Panc1 (cell line): ENCODE results near the gene OMP. TPM values are rescaled to one million over a fixed set of nuclear protein-coding genes. Genes with fewer than 3 reads are reported as not detected.

Experiments used
- ATAC-seq: fragments of 200-7000 bp; cut with Tn5 transposase; 2 replicates; pipeline ENCODE4 v1.9.1; 2020; ENCODE audit warnings: mild to moderate bottlenecking, moderate library complexity
- BruUV-seq: library from RNA; stranded (reverse); fragments of 400-500 nt; replicated peaks from 2 replicates; lab custom pipeline; 2021; lab: Mats Ljungman, UMichigan
- CTCF ChIA-PET: fragments of 300-600 bp; sonication (Branson Sonifier 250); formaldehyde crosslinking; loops from one replicate; lab custom pipeline; 2022; ENCODE audit warnings: antibody characterized with exemption; lab: Charles Lee
- POLR2A ChIA-PET: fragments of 300-600 bp; sonication (Branson Sonifier 250); formaldehyde crosslinking; loops from one replicate; lab custom pipeline; 2022; ENCODE audit warnings: antibody characterized with exemption; lab: Charles Lee
- DNase-seq: peaks from one replicate; pipeline ENCODE4 v3.0.0-alpha.2; 2010; ENCODE audit warnings: low read depth, low spot score
- H3K27ac ChIP-seq: 2 replicates; pipeline ENCODE4 v1.5.1; 2011; ENCODE audit warnings: mild to moderate bottlenecking, low read length, inconsistent platforms
- H3K27me3 ChIP-seq: fragments of 200-500 bp; sonication (Bioruptor generic); 2 replicates; pipeline ENCODE4 v1.6.0; 2014; ENCODE audit warnings: low read length, inconsistent platforms; ENCODE audit not compliant: control insufficient read depth, insufficient read depth
- H3K36me3 ChIP-seq: fragments of 200-500 bp; sonication (Bioruptor generic); 2 replicates; pipeline ENCODE4 v1.5.1; 2014; ENCODE audit warnings: inconsistent platforms, mild to moderate bottlenecking, low read length, moderate library complexity; ENCODE audit not compliant: control insufficient read depth, insufficient read depth
- H3K4me1 ChIP-seq: 2 replicates; pipeline ENCODE4 v1.5.1; 2011; ENCODE audit warnings: inconsistent platforms, mild to moderate bottlenecking, low read length, moderate library complexity; ENCODE audit not compliant: control insufficient read depth, insufficient read depth
- H3K4me3 ChIP-seq, 2 experiments: 2 replicates each; pipeline ENCODE4 v1.5.1; 2011 to 2012; ENCODE audit warnings: low read depth in 2 of 2, low read length in 2 of 2, mild to moderate bottlenecking in 2 of 2, inconsistent platforms in 1 of 2, moderate library complexity in 1 of 2
- H3K9me3 ChIP-seq: fragments of 200-500 bp; sonication (Bioruptor generic); 2 replicates; pipeline ENCODE4 v1.5.1; 2014; ENCODE audit warnings: low read depth, mild to moderate bottlenecking, inconsistent platforms, low read length, moderate library complexity; ENCODE audit not compliant: control insufficient read depth, insufficient read depth
- CTCF ChIP-seq: fragments of 450-650 bp; IDR thresholded peaks from 2 replicates; pipeline ENCODE4 v1.5.1; 2017; ENCODE audit warnings: mild to moderate bottlenecking
- POLR2AphosphoS5 ChIP-seq: IDR thresholded peaks from 2 replicates; pipeline ENCODE4 v1.6.1; 2012; ENCODE audit warnings: mild to moderate bottlenecking, low read depth, low read length, moderate library complexity
- REST ChIP-seq, 2 experiments: IDR thresholded peaks; 2 replicates each; pipeline ENCODE4 v1.6.1; 2011 to 2012; ENCODE audit warnings: low read depth in 2 of 2, control low read depth in 1 of 2, low read length in 1 of 2, mild to moderate bottlenecking in 1 of 2, moderate library complexity in 1 of 2; ENCODE audit not compliant: insufficient read depth in 1 of 2
- SIN3A ChIP-seq: IDR thresholded peaks from 2 replicates; pipeline ENCODE4 v1.6.1; 2012; ENCODE audit warnings: low read depth, mild to moderate bottlenecking, low read length, moderate library complexity, borderline replicate concordance; ENCODE audit not compliant: insufficient read depth
- TCF7L2 ChIP-seq: IDR thresholded peaks from 2 replicates; pipeline ENCODE4 v1.6.1; 2011; ENCODE audit warnings: mild to moderate bottlenecking, low read depth, low read length, inconsistent platforms
- in situ Hi-C: cut with HindIII; loops from 2 replicates; pipeline ENCODE4 v1.10.0; 2016; ENCODE audit warnings: low sequenced_read_pairs, low pct_unique_long_range_greater_than_20kb
- intact Hi-C: fragments of 100-400 bp; cut with micrococcal nuclease; formaldehyde crosslinking; loops from one replicate; pipeline ENCODE4 v1.10.0; 2022; ENCODE audit not compliant: unreplicated experiment
- total RNA-seq: library from RNA; stranded (reverse); gene quantifications from one replicate; pipeline ENCODE4 v1.2.1, GENCODE V29; 2021; ENCODE audit not compliant: unreplicated experiment

Gene OMP
- total RNA-seq, 1 experiment from 2014 or later: 1.5 TPM

- DNase-seq: no peak
- CTCF ChIA-PET: no interaction called here
- in situ Hi-C loops: loop anchor here (10.0 kb wide), 1 partner anchor 80 kb away; the partner anchor contains the start of gene CAPN5
- no peak for ATAC-seq
- no peaks in the 10 kb centered on the region for H3K27me3 ChIP-seq
- H3K9me3 ChIP-seq: no peaks in the 10 kb centered on the region
- TF ChIP-seq CTCF (no peak), REST (IDR thresholded peaks at IDR 0.05; ENCODE audit: insufficient read depth in 1 of 2, low read depth in 2 of 2, low read length in 1 of 2) (no peak), POLR2AphosphoS5 (no peak), TCF7L2 (no peak), SIN3A (no peak)
- H3K4me1 ChIP-seq: 0 out of 2 replicates have a peak, but pooled peaks cover 2% of the 10 kb centered on the region
- BruUV-seq: no TSS peak
- H3K36me3 ChIP-seq: no peaks in the 10 kb centered on the region
- no peak overlapping the region for H3K27ac ChIP-seq
- no peak overlapping the region for H3K4me3 ChIP-seq
- POLR2A ChIA-PET: no interaction called here
- intact Hi-C loops: no loop called here
These were observed 41.7 kb downstream of the OMP start for GRCh38 chr11:77144196-77144856.

GRCh38 chr11:77144857-77145428 lies 42.3 kb downstream of the OMP start:
- TF ChIP-seq POLR2AphosphoS5 (no peak), CTCF (no peak), TCF7L2 (no peak), SIN3A (no peak), REST (IDR thresholded peaks at IDR 0.05; ENCODE audit: insufficient read depth in 1 of 2, low read depth in 2 of 2, low read length in 1 of 2) (no peak)
- no peaks in the 10 kb centered on the region for H3K27me3 ChIP-seq
- BruUV-seq: no TSS peak
- no peak for DNase-seq
- no peak overlapping the region for H3K4me3 ChIP-seq
- ChIA-PET CTCF (no interaction called here), POLR2A (no interaction called here)
- H3K9me3 ChIP-seq: no peaks in the 10 kb centered on the region
- in situ Hi-C loops (loop anchor here (10.0 kb wide), 1 partner anchor 80 kb away; the partner anchor contains the start of gene CAPN5), intact Hi-C loops (no loop called here)
- H3K4me1 ChIP-seq: 0 out of 2 replicates have a peak, but pooled peaks cover 2% of the 10 kb centered on the region
- ATAC-seq: no peak
- H3K27ac ChIP-seq: no peak overlapping the region
- H3K36me3 ChIP-seq: no peaks in the 10 kb centered on the region
